ENCODE data around the gene SIRPG. TPM values are rescaled to one million over a fixed set of nuclear protein-coding genes. Genes with fewer than 3 reads are reported as not detected.

SIRPG gene
- total and polyA plus RNA-seq, 10 of the 15 experiments (the other 5 are each of a cell fraction or from before 2014, with no cell fraction given) = 1.1 to 13.0 (median 4.1) TPM

GRCh38 chr20:1588533-1589460 is 68.8 kb downstream of the SIRPG start:
- H2AFZ ChIP-seq (ENCODE audit: control insufficient read depth, low read depth, low read length) = no peak overlapping the region
- H4K20me1 ChIP-seq (ENCODE audit: control insufficient read depth, insufficient read depth) = no peaks in the 10 kb centered on the region
- SMC1A ChIA-PET (ENCODE audit: uncharacterized antibody, unreplicated experiment) = no interaction called here
- H3K27ac ChIP-seq (ENCODE audit: control insufficient read depth, insufficient read depth) = no peak overlapping the region
- 10% methylated on average over 9 of the region's 9 CpGs for WGBS (ENCODE audit: insufficient coverage, insufficient replicate concordance, low lambda C conversion rate, missing lambda C conversion rate)
- in situ Hi-C loops (cut with MboI) = no loop called here
- H3K27me3 ChIP-seq (replicated peaks in 1 of 2; ENCODE audit: control insufficient read depth in 2 of 2, insufficient read depth in 2 of 2, low read length in 1 of 2) = no peaks in the 10 kb centered on the region
- no peaks in the 10 kb centered on the region for H3K79me2 ChIP-seq (ENCODE audit: control insufficient read depth, insufficient read depth, low read length)
- RAD21 ChIA-PET (ENCODE audit: unreplicated experiment) = interaction anchor here (1.3 kb wide), 1 partner anchor 146 kb away, joined by 4 read pairs; no protein-coding TSS in a partner anchor
- BruUV-seq (replicated peaks) = no TSS peak
- no peaks in the 10 kb centered on the region for H3K36me3 ChIP-seq (ENCODE audit: control insufficient read depth in 2 of 2, insufficient read depth in 2 of 2, low read length in 1 of 2)
- FAIRE-seq (no peak), DNase-seq (ENCODE audit: low read depth, low spot score) (no peak), ATAC-seq (no peak)
- intact Hi-C loops (cut with micrococcal nuclease; ENCODE audit: unreplicated experiment) = no loop called here
- no peak overlapping the region for H3K4me2 ChIP-seq (ENCODE audit: control insufficient read depth, insufficient read depth)
- CTCF ChIA-PET = no interaction called here
- POLR2A ChIA-PET = no interaction called here
- no peak overlapping the region for H3K9ac ChIP-seq (ENCODE audit: control insufficient read depth, insufficient read depth, low read length)
- H3K4me3 ChIP-seq = no peak overlapping the region
- TF ChIP-seq NBN (IDR thresholded peaks at IDR 0.05) (no peak), RCOR1 (conservative IDR thresholded peaks at IDR 0.05; ENCODE audit: low read depth, low read length) (no peak), SPI1 (IDR thresholded peaks at IDR 0.05; ENCODE audit: borderline replicate concordance, insufficient read depth, low read depth, low read length) (peak; percentile 35; the same call in 1 of the 2 replicates), KLF5 (IDR thresholded peaks at IDR 0.05; ENCODE audit: partially characterized antibody) (no peak), RAD21 (IDR thresholded peaks at IDR 0.05; ENCODE audit: insufficient read depth, low read depth, low read length) (0 out of 2 replicates have a peak, but pooled peaks have one; percentile 16)
- no peaks in the 10 kb centered on the region for H3K9me3 ChIP-seq (replicated peaks; ENCODE audit: control insufficient read depth, insufficient read depth, low read length)
- H3K4me1 ChIP-seq (ENCODE audit: control insufficient read depth, insufficient read depth, low read length) = no peaks in the 10 kb centered on the region

All from GM12878 (cell line).